Erythroblast (primary cell): ENCODE measurements around the gene BRME1.

Experiments
- GATA1 ChIP-seq: IDR thresholded peaks from 2 replicates; pipeline ENCODE4 v1.6.1; 2011; ENCODE audit warnings: low read depth, mild to moderate bottlenecking, control low read depth, low read length, moderate library complexity
- POLR2A ChIP-seq: IDR thresholded peaks from 2 replicates; pipeline ENCODE4 v1.6.1; 2011; ENCODE audit warnings: mild to moderate bottlenecking, low read length

DNA sequence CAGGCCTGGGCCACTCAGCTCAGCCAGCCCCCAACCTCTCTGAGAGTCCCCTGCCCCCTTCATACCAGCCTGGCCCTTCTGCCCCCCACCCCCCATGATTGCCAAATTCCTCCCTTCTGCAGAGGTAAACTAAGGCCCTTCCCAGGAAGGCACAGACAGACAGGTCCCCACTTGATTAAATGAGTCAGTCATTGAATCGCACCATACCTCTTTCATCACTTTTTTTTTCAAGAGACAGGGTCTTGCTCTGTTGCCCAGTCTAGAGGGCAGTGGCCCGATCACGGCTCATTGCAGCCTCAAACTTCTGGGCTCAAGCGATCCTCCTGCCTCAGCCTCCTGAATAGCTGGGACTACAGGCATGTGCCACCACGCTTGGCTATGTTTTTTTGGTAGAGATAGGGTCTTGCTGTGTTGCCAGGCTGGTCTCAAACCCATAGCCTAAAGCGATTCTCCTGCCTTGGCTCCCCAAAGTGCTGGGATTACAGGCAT, 26.3 kb upstream of the BRME1 start:
- TF ChIP-seq POLR2A, result no peak
- no peak for TF ChIP-seq GATA1
